Liver (tissue), 9 donors: Measurements from ENCODE around the gene CIAPIN1. TPM values are rescaled to one million over a fixed set of nuclear protein-coding genes. Genes with fewer than 3 reads are reported as not detected.

Experiments
- DNase-seq: peaks from one replicate; pipeline ENCODE4 v3.0.0-alpha.2; 2017; ENCODE audit warnings: low spot score
- H3K27ac ChIP-seq, 2 donors: one replicate each; pipeline ENCODE4 v1.7.0; 2013; ENCODE audit warnings: inconsistent platforms in 2 of 2, low read length in 2 of 2, control low read depth in 1 of 2, low read depth in 1 of 2, mild to moderate bottlenecking in 1 of 2
- H3K27me3 ChIP-seq, 4 donors: one replicate each; pipeline versions ENCODE4 v1.6.1 to v1.7.0; 2013; ENCODE audit warnings: low read length in 3 of 4, inconsistent platforms in 1 of 4, mild to moderate bottlenecking in 1 of 4, moderate library complexity in 1 of 4; ENCODE audit not compliant: control insufficient read depth in 4 of 4, insufficient read depth in 4 of 4
- H3K36me3 ChIP-seq, 4 donors: one replicate each; pipeline versions ENCODE4 v1.6.1 to v1.7.0; 2013; ENCODE audit warnings: low read length in 3 of 4, mild to moderate bottlenecking in 3 of 4, low read depth in 1 of 4, moderate library complexity in 1 of 4; ENCODE audit not compliant: control insufficient read depth in 4 of 4, insufficient read depth in 3 of 4
- H3K4me1 ChIP-seq, 4 donors: one replicate each; pipeline versions ENCODE4 v1.6.1 to v1.7.0; 2013; ENCODE audit warnings: low read length in 3 of 4, mild to moderate bottlenecking in 3 of 4, moderate library complexity in 1 of 4; ENCODE audit not compliant: control insufficient read depth in 4 of 4, insufficient read depth in 4 of 4
- H3K4me3 ChIP-seq, 3 donors: one replicate each; pipeline versions ENCODE4 v1.6.1 to v1.7.0; 2013; ENCODE audit warnings: low read length in 3 of 3, control low read depth in 1 of 3, low read depth in 1 of 3, mild to moderate bottlenecking in 1 of 3
- H3K9ac ChIP-seq, 2 donors: one replicate each; pipeline ENCODE4 v1.7.0; 2013; ENCODE audit warnings: low read length in 2 of 2, mild to moderate bottlenecking in 2 of 2, moderate library complexity in 2 of 2, control low read depth in 1 of 2, low read depth in 1 of 2
- H3K9me3 ChIP-seq, 4 donors: one replicate each; pipeline versions ENCODE4 v1.6.1 to v1.7.0; 2013; ENCODE audit warnings: low read length in 3 of 4; ENCODE audit not compliant: control insufficient read depth in 4 of 4
- EGR1 ChIP-seq, 2 donors: IDR thresholded peaks; 2 replicates each; pipeline ENCODE4 v1.6.1; 2016 to 2018; ENCODE audit warnings: antibody characterized with exemption in 2 of 2, low read depth in 2 of 2
- FOXA1 ChIP-seq: IDR thresholded peaks from 2 replicates; pipeline ENCODE4 v1.6.1; 2016; ENCODE audit warnings: antibody characterized with exemption
- FOXA2 ChIP-seq: IDR thresholded peaks from 2 replicates; pipeline ENCODE4 v1.6.1; 2016; ENCODE audit warnings: antibody characterized with exemption
- GABPA ChIP-seq, 2 donors: IDR thresholded peaks in 1 of 2; conservative IDR thresholded peaks in 1 of 2; 2 replicates each; pipeline ENCODE4 v1.6.1; 2016; ENCODE audit warnings: antibody characterized with exemption in 2 of 2, mild to moderate bottlenecking in 1 of 2, moderate library complexity in 1 of 2
- HNF4A ChIP-seq, 2 donors: conservative IDR thresholded peaks; 2 replicates each; pipeline ENCODE4 v1.6.1; 2016; ENCODE audit warnings: antibody characterized with exemption in 2 of 2, mild to moderate bottlenecking in 2 of 2
- HNF4G ChIP-seq: IDR thresholded peaks from 2 replicates; pipeline ENCODE4 v1.6.1; 2016; ENCODE audit warnings: antibody characterized with exemption
- JUND ChIP-seq, 2 donors: IDR thresholded peaks; 2 replicates each; pipeline ENCODE4 v1.6.1; 2016; ENCODE audit warnings: antibody characterized with exemption in 2 of 2
- NR2F2 ChIP-seq: IDR thresholded peaks from 2 replicates; pipeline ENCODE4 v1.6.1; 2016; ENCODE audit warnings: antibody characterized with exemption
- RAD21 ChIP-seq, 2 donors: IDR thresholded peaks; 2 replicates each; pipeline ENCODE4 v1.6.1; 2016; ENCODE audit warnings: antibody characterized with exemption in 2 of 2, mild to moderate bottlenecking in 2 of 2
- RXRA ChIP-seq, 2 donors: IDR thresholded peaks; 2 replicates each; pipeline ENCODE4 v1.6.1; 2017 to 2018; ENCODE audit warnings: antibody characterized with exemption in 2 of 2, mild to moderate bottlenecking in 1 of 2
- SP1 ChIP-seq: IDR thresholded peaks from 2 replicates; pipeline ENCODE4 v1.6.1; 2018; ENCODE audit warnings: antibody characterized with exemption, mild to moderate bottlenecking
- TAF1 ChIP-seq: conservative IDR thresholded peaks from 2 replicates; pipeline ENCODE4 v1.6.1; 2016; ENCODE audit warnings: antibody characterized with exemption, mild to moderate bottlenecking
- YY1 ChIP-seq: IDR thresholded peaks from 2 replicates; pipeline ENCODE4 v1.6.1; 2016; ENCODE audit warnings: antibody characterized with exemption, mild to moderate bottlenecking
- WGBS: extraction: QIAGEN DNeasy Blood & Tissue Kit; methylation state at CpG from one replicate; pipeline ENCODE4 v1.1.7; 2013; 5-methylcytosine and 5-hydroxymethylcytosine counted together
- polyA plus RNA-seq, 2 donors: library from polyadenylated mRNA; stranded (reverse) in 1 of 2; unstranded in 1 of 2; fragments of 200-250 nt in 1 of 2; fragments of >200 nt in 1 of 2; fragmentation: Nextera tagmentation in 1 of 2; extraction: Ambion mirVana in 1 of 2; gene quantifications; one replicate each; pipeline versions ENCODE4 v1.2.1 to v1.2.3, GENCODE V29; 2013 to 2015
- total RNA-seq, 2 donors: library from RNA; depleted of rRNA; stranded (reverse); fragments of >200 nt; gene quantifications; one replicate each; pipeline ENCODE4 v1.2.3, GENCODE V29; 2014
- TF ChIP-seq, protein P1 (sequence below): IDR thresholded peaks from 2 replicates; pipeline ENCODE4 v1.6.1; 2016; ENCODE audit warnings: antibody characterized with exemption
- TF ChIP-seq, protein P2 (sequence below): IDR thresholded peaks from 2 replicates; pipeline ENCODE4 v1.6.1; 2016; ENCODE audit warnings: antibody characterized with exemption, mild to moderate bottlenecking
- TF ChIP-seq, protein P3 (sequence below): IDR thresholded peaks from 2 replicates; pipeline ENCODE4 v1.6.1; 2016; ENCODE audit warnings: antibody characterized with exemption
- TF ChIP-seq, protein P4 (sequence below): fragments of 150-350 bp; IDR thresholded peaks from 2 replicates; pipeline ENCODE4 v1.5.1; 2017; ENCODE audit warnings: improper control_type of control experiment, low read depth, low read length; ENCODE audit not compliant: missing input control
- TF ChIP-seq, protein P5 (sequence below): IDR thresholded peaks from 2 replicates; pipeline ENCODE4 v1.6.1; 2016; ENCODE audit warnings: antibody characterized with exemption
- donor health status: healthy.
- donor health status: healthy.
- donor health status: healthy.
- donor health status: healthy.
- donor health status: healthy.

The CIAPIN1 gene
- total and polyA plus RNA-seq, 4 donors, result 19.5 to 32.7 (median 23.4) TPM

DNA sequence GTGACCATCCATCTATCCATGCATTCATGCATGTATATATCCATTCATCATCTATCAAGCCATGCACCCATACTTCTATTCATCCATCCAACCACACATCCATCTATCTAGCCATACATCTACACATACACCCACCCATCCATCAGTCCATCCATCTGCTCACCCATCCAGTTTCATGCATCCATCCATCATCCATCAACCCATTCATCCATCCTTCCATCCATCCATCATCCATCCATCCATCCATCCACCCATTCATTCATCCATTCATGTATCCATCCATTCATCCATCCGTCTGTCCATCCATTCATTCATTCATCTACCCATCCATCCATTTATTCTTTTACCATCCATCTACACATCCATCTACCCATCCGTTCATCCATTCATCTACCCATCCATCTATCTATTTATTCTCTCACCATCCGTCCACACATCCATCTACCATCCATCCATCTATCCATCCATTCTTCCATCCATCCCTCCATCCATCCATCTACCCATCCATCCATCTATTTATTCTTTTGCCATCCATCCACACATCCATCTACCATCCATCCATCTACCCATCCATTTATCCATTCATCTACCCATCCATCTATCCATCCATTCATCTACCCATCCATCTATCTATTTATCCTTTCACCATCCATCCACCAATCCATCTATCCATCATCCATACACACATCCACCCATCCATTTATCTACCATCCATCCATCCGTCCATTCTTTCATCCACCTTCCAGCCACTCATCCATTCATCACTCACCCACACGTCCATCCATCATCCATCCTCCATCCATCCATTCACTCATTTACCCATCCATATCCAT is 39.4 kb downstream of the CIAPIN1 start:
- DNase-seq, result no peak
- no peak overlapping the region for H3K9ac ChIP-seq
- no peaks in the 10 kb centered on the region for H3K9me3 ChIP-seq
- no peaks in the 10 kb centered on the region for H3K4me1 ChIP-seq
- no peaks in the 10 kb centered on the region for H3K36me3 ChIP-seq
- H3K27me3 ChIP-seq, result no peaks in the 10 kb centered on the region
- 84% methylated on average over 5 of the region's 5 CpGs for WGBS
- no peak overlapping the region for H3K4me3 ChIP-seq
- no peak overlapping the region for H3K27ac ChIP-seq
- no peak for TF ChIP-seq EGR1 (IDR thresholded peaks at IDR 0.05; ENCODE audit: low read depth in 2 of 2)
- TF ChIP-seq, protein P1, sequence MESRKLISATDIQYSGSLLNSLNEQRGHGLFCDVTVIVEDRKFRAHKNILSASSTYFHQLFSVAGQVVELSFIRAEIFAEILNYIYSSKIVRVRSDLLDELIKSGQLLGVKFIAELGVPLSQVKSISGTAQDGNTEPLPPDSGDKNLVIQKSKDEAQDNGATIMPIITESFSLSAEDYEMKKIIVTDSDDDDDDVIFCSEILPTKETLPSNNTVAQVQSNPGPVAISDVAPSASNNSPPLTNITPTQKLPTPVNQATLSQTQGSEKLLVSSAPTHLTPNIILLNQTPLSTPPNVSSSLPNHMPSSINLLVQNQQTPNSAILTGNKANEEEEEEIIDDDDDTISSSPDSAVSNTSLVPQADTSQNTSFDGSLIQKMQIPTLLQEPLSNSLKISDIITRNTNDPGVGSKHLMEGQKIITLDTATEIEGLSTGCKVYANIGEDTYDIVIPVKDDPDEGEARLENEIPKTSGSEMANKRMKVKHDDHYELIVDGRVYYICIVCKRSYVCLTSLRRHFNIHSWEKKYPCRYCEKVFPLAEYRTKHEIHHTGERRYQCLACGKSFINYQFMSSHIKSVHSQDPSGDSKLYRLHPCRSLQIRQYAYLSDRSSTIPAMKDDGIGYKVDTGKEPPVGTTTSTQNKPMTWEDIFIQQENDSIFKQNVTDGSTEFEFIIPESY, result no peak
- TF ChIP-seq FOXA1, result no peak
- no peak for TF ChIP-seq SP1
- no peak for TF ChIP-seq RXRA (IDR thresholded peaks at IDR 0.05)
- no peak for TF ChIP-seq GABPA (IDR thresholded peaks at IDR 0.05 in 1 of 2, conservative IDR thresholded peaks at IDR 0.05 in 1 of 2)
- no peak for TF ChIP-seq FOXA2

DNA sequence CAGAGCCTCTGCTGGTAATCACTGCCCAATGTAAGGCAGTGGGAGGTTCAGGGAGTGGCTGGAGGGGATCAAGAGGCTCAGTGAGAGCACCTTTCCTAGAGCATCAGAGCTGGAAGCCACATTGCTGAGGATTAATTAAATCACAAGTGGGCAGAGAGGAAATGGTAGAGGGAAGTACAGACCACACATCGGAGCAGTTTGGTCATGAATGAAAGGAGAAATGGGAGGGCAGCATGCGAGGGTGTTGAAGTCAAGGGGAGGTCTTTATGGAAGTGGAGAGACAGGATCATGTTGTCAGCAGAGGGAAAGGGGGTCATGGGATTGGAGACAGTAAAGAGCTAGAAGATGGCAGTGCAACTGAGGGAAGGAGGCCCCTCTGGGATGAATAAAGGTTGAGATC is 40.3 kb downstream of the CIAPIN1 start:
- Histone ChIP-seq H3K27ac (no peak overlapping the region), H3K9me3 (no peaks in the 10 kb centered on the region), H3K27me3 (no peaks in the 10 kb centered on the region), H3K4me3 (no peak overlapping the region), H3K36me3 (no peaks in the 10 kb centered on the region), H3K9ac (no peak overlapping the region), H3K4me1 (no peaks in the 10 kb centered on the region)
- TF ChIP-seq YY1, result no peak
- no peak for TF ChIP-seq FOXA2
- TF ChIP-seq NR2F2, result no peak
- no peak for TF ChIP-seq FOXA1
- TF ChIP-seq, protein P2, sequence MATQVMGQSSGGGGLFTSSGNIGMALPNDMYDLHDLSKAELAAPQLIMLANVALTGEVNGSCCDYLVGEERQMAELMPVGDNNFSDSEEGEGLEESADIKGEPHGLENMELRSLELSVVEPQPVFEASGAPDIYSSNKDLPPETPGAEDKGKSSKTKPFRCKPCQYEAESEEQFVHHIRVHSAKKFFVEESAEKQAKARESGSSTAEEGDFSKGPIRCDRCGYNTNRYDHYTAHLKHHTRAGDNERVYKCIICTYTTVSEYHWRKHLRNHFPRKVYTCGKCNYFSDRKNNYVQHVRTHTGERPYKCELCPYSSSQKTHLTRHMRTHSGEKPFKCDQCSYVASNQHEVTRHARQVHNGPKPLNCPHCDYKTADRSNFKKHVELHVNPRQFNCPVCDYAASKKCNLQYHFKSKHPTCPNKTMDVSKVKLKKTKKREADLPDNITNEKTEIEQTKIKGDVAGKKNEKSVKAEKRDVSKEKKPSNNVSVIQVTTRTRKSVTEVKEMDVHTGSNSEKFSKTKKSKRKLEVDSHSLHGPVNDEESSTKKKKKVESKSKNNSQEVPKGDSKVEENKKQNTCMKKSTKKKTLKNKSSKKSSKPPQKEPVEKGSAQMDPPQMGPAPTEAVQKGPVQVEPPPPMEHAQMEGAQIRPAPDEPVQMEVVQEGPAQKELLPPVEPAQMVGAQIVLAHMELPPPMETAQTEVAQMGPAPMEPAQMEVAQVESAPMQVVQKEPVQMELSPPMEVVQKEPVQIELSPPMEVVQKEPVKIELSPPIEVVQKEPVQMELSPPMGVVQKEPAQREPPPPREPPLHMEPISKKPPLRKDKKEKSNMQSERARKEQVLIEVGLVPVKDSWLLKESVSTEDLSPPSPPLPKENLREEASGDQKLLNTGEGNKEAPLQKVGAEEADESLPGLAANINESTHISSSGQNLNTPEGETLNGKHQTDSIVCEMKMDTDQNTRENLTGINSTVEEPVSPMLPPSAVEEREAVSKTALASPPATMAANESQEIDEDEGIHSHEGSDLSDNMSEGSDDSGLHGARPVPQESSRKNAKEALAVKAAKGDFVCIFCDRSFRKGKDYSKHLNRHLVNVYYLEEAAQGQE, result no peak
- TF ChIP-seq, protein P3, sequence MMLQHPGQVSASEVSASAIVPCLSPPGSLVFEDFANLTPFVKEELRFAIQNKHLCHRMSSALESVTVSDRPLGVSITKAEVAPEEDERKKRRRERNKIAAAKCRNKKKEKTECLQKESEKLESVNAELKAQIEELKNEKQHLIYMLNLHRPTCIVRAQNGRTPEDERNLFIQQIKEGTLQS, result no peak
- no peak for TF ChIP-seq GABPA (IDR thresholded peaks at IDR 0.05 in 1 of 2, conservative IDR thresholded peaks at IDR 0.05 in 1 of 2)
- TF ChIP-seq, protein P4, sequence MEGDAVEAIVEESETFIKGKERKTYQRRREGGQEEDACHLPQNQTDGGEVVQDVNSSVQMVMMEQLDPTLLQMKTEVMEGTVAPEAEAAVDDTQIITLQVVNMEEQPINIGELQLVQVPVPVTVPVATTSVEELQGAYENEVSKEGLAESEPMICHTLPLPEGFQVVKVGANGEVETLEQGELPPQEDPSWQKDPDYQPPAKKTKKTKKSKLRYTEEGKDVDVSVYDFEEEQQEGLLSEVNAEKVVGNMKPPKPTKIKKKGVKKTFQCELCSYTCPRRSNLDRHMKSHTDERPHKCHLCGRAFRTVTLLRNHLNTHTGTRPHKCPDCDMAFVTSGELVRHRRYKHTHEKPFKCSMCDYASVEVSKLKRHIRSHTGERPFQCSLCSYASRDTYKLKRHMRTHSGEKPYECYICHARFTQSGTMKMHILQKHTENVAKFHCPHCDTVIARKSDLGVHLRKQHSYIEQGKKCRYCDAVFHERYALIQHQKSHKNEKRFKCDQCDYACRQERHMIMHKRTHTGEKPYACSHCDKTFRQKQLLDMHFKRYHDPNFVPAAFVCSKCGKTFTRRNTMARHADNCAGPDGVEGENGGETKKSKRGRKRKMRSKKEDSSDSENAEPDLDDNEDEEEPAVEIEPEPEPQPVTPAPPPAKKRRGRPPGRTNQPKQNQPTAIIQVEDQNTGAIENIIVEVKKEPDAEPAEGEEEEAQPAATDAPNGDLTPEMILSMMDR, result no peak
- TF ChIP-seq TAF1, result no peak
- no peak for TF ChIP-seq HNF4A (conservative IDR thresholded peaks at IDR 0.05)
- no peak for TF ChIP-seq SP1
- TF ChIP-seq, protein P1, result no peak
- no peak for TF ChIP-seq EGR1 (IDR thresholded peaks at IDR 0.05; ENCODE audit: low read depth in 2 of 2)
- no peak for TF ChIP-seq RAD21 (IDR thresholded peaks at IDR 0.05)
- no peak for TF ChIP-seq HNF4G
- no peak for TF ChIP-seq RXRA (IDR thresholded peaks at IDR 0.05)
- no peak for TF ChIP-seq JUND (IDR thresholded peaks at IDR 0.05)
- TF ChIP-seq, protein P5, sequence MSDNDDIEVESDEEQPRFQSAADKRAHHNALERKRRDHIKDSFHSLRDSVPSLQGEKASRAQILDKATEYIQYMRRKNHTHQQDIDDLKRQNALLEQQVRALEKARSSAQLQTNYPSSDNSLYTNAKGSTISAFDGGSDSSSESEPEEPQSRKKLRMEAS, result no peak
- DNase-seq, result no peak
- WGBS, result 78% methylated on average over 2 of the region's 2 CpGs
